MM.1S (cell line): Measurements from ENCODE around the gene ORC4.

Experiments used
- DNase-seq: peaks from one replicate; pipeline ENCODE4 v3.0.0-alpha.2; 2015
- H2AFZ ChIP-seq: fragments of 300-600 bp; sonication (generic); 2 replicates; pipeline ENCODE4 v1.6.0; 2016; ENCODE audit warnings: antibody characterized with exemption, low read length
- H3F3A ChIP-seq: fragments of 300-600 bp; sonication (generic); 2 replicates; pipeline ENCODE4 v1.6.1; 2016; ENCODE audit warnings: mild to moderate bottlenecking, antibody characterized with exemption, low read length, moderate library complexity, mixed read lengths; ENCODE audit not compliant: insufficient read depth
- H3K27ac ChIP-seq: fragments of 300-600 bp; sonication (generic); 2 replicates; pipeline ENCODE4 v1.5.1; 2016; ENCODE audit warnings: mild to moderate bottlenecking, low read length
- H3K27me3 ChIP-seq: fragments of 300-600 bp; sonication (generic); replicated peaks from 2 replicates; pipeline ENCODE4 v1.6.0; 2016; ENCODE audit warnings: low read length; ENCODE audit not compliant: insufficient read depth
- H3K36me3 ChIP-seq: fragments of 300-600 bp; sonication (generic); replicated peaks from 2 replicates; pipeline ENCODE4 v1.6.1; 2016; ENCODE audit warnings: mild to moderate bottlenecking, low read length, mixed read lengths; ENCODE audit not compliant: insufficient read depth
- H3K4me1 ChIP-seq: fragments of 300-600 bp; sonication (generic); 2 replicates; pipeline ENCODE4 v1.6.1; 2016; ENCODE audit warnings: low read length, mixed read lengths
- H3K4me2 ChIP-seq: fragments of 300-600 bp; sonication (generic); 2 replicates; pipeline ENCODE4 v1.6.0; 2016; ENCODE audit warnings: low read depth, low read length
- H3K4me3 ChIP-seq: fragments of 300-600 bp; sonication (generic); 2 replicates; pipeline ENCODE4 v1.5.1; 2016; ENCODE audit warnings: low read length, mixed read lengths
- H3K79me2 ChIP-seq: fragments of 300-600 bp; sonication (generic); 2 replicates; pipeline ENCODE4 v1.6.1; 2016; ENCODE audit warnings: mixed run types, low read length, mixed read lengths
- H3K9ac ChIP-seq: fragments of 300-600 bp; sonication (generic); 2 replicates; pipeline ENCODE4 v1.6.1; 2016; ENCODE audit warnings: low read length, mixed read lengths
- H3K9me2 ChIP-seq: fragments of 300-600 bp; sonication (generic); replicated peaks from 2 replicates; pipeline ENCODE4 v1.6.1; 2016; ENCODE audit warnings: mild to moderate bottlenecking, low read length, mixed read lengths; ENCODE audit not compliant: insufficient read depth
- H3K9me3 ChIP-seq: fragments of 300-600 bp; sonication (generic); replicated peaks from 2 replicates; pipeline ENCODE4 v1.6.1; 2016; ENCODE audit warnings: mild to moderate bottlenecking, low read length, mixed read lengths; ENCODE audit not compliant: insufficient read depth
- H4K20me1 ChIP-seq: fragments of 300-600 bp; sonication (generic); 2 replicates; pipeline ENCODE4 v1.6.1; 2016; ENCODE audit warnings: mild to moderate bottlenecking, low read length, moderate library complexity, mixed read lengths; ENCODE audit not compliant: insufficient read depth
- CTCF ChIP-seq: fragments of 300-600 bp; sonication (generic); IDR thresholded peaks from 2 replicates; pipeline ENCODE4 v1.5.1; 2016; ENCODE audit warnings: antibody characterized with exemption, low read length, mixed read lengths
- EZH2 ChIP-seq: fragments of 300-600 bp; sonication (generic); optimal IDR thresholded peaks from 2 replicates; pipeline ENCODE3; 2017; ENCODE audit warnings: low read depth, mild to moderate bottlenecking, antibody characterized with exemption, low read length, mixed read lengths
- EZH2phosphoT487 ChIP-seq: fragments of 300-600 bp; sonication (generic); IDR thresholded peaks from 2 replicates; pipeline ENCODE4 v1.6.1; 2018; ENCODE audit warnings: antibody characterized with exemption, low read length

The ORC4 gene

GRCh38 chr2:147934881-147935620, 85.5 kb downstream of the ORC4 start:
- H3K27ac ChIP-seq: no peak overlapping the region
- H3F3A ChIP-seq: no peaks in the 10 kb centered on the region
- DNase-seq: no peak
- H3K36me3 ChIP-seq: no peaks in the 10 kb centered on the region
- H3K4me2 ChIP-seq: no peak overlapping the region
- H2AFZ ChIP-seq: no peak overlapping the region
- no peaks in the 10 kb centered on the region for H3K27me3 ChIP-seq
- H3K9me3 ChIP-seq: no peaks in the 10 kb centered on the region
- TF ChIP-seq EZH2 (no peak), CTCF (no peak), EZH2phosphoT487 (no peak)
- H3K9me2 ChIP-seq: no peaks in the 10 kb centered on the region
- H4K20me1 ChIP-seq: no peaks in the 10 kb centered on the region
- no peak overlapping the region for H3K9ac ChIP-seq
- no peaks in the 10 kb centered on the region for H3K79me2 ChIP-seq
- no peak overlapping the region for H3K4me3 ChIP-seq
- H3K4me1 ChIP-seq: no peaks in the 10 kb centered on the region

GRCh38 chr2:147933931-147934330, 86.6 kb downstream of the ORC4 start:
- H3K9me2 ChIP-seq: no peaks in the 10 kb centered on the region

GRCh38 chr2:147927053-147927588, 93.4 kb downstream of the ORC4 start:
- DNase-seq: no peak
- Histone ChIP-seq H3K27me3 (no peaks in the 10 kb centered on the region), H3K9me3 (no peaks in the 10 kb centered on the region), H3K4me2 (no peak overlapping the region), H4K20me1 (no peaks in the 10 kb centered on the region), H3K4me3 (no peak overlapping the region), H3F3A (no peaks in the 10 kb centered on the region), H3K27ac (no peak overlapping the region), H3K36me3 (no peaks in the 10 kb centered on the region), H3K79me2 (no peaks in the 10 kb centered on the region), H3K4me1 (no peaks in the 10 kb centered on the region), H3K9me2 (no peaks in the 10 kb centered on the region), H2AFZ (no peak overlapping the region), H3K9ac (no peak overlapping the region)
- TF ChIP-seq EZH2phosphoT487 (no peak), EZH2 (no peak), CTCF (no peak)

More at GRCh38 chr2:147933931-147934330, 86.6 kb downstream of the ORC4 start:
- H3F3A ChIP-seq: no peaks in the 10 kb centered on the region
- no peaks in the 10 kb centered on the region for H4K20me1 ChIP-seq
- no peaks in the 10 kb centered on the region for H3K4me1 ChIP-seq
- no peak overlapping the region for H3K4me3 ChIP-seq
- no peaks in the 10 kb centered on the region for H3K36me3 ChIP-seq
- no peak overlapping the region for H3K9ac ChIP-seq
- no peaks in the 10 kb centered on the region for H3K9me3 ChIP-seq
- H3K27ac ChIP-seq: no peak overlapping the region
- no peaks in the 10 kb centered on the region for H3K79me2 ChIP-seq
- H3K4me2 ChIP-seq: no peak overlapping the region
- DNase-seq: no peak
- H2AFZ ChIP-seq: no peak overlapping the region
- TF ChIP-seq CTCF (no peak), EZH2 (no peak), EZH2phosphoT487 (no peak)
- H3K27me3 ChIP-seq: no peaks in the 10 kb centered on the region
